Mesendoderm (in vitro differentiated cells): ENCODE results near the gene DMD.

Source experiments
- DNase-seq: peaks from one replicate; pipeline ENCODE4 v3.0.0; 2013
- H2AK5ac ChIP-seq: 2 replicates; pipeline ENCODE4 v1.6.1; 2013; ENCODE audit warnings: low read length, inconsistent platforms
- H2BK120ac ChIP-seq: 2 replicates; pipeline ENCODE4 v1.6.1; 2013; ENCODE audit warnings: low read depth, mild to moderate bottlenecking, low read length, moderate library complexity, mixed read lengths
- H2BK15ac ChIP-seq: replicated peaks from 2 replicates; pipeline ENCODE4 v1.6.1; 2013; ENCODE audit warnings: low read depth, mild to moderate bottlenecking, moderate library complexity
- H2BK5ac ChIP-seq: 2 replicates; pipeline ENCODE4 v1.6.1; 2013; ENCODE audit warnings: low read length, inconsistent platforms
- H3K18ac ChIP-seq: 2 replicates; pipeline ENCODE4 v1.6.1; 2013; ENCODE audit warnings: mild to moderate bottlenecking, low read length, mixed read lengths
- H3K23ac ChIP-seq: one replicate; pipeline ENCODE4 v1.6.1; 2013; ENCODE audit warnings: low read length
- H3K27ac ChIP-seq: 2 replicates; pipeline ENCODE4 v1.5.1; 2013; ENCODE audit warnings: low read depth, mild to moderate bottlenecking, inconsistent platforms, low read length, moderate library complexity
- H3K27me3 ChIP-seq: 2 replicates; pipeline ENCODE4 v1.6.1; 2013; ENCODE audit warnings: low read length, control low read depth, mild to moderate bottlenecking, inconsistent platforms; ENCODE audit not compliant: insufficient read depth, poor library complexity
- H3K36me3 ChIP-seq: 2 replicates; pipeline ENCODE4 v1.6.1; 2013; ENCODE audit warnings: low read length, inconsistent platforms; ENCODE audit not compliant: control insufficient read depth, insufficient read depth
- H3K4ac ChIP-seq: one replicate; pipeline ENCODE4 v1.6.1; 2013; ENCODE audit warnings: low read depth, mild to moderate bottlenecking, low read length, moderate library complexity
- H3K4me1 ChIP-seq: 2 replicates; pipeline ENCODE4 v1.6.1; 2013; ENCODE audit warnings: low read depth, low read length, inconsistent platforms; ENCODE audit not compliant: control insufficient read depth
- H3K4me2 ChIP-seq: 2 replicates; pipeline ENCODE4 v1.6.1; 2013; ENCODE audit warnings: low read length
- H3K4me3 ChIP-seq: 2 replicates; pipeline ENCODE4 v1.5.1; 2013; ENCODE audit warnings: mild to moderate bottlenecking, low read length
- H3K56ac ChIP-seq: one replicate; pipeline ENCODE4 v1.6.1; 2013; ENCODE audit warnings: low read length
- H3K79me1 ChIP-seq: 2 replicates; pipeline ENCODE4 v1.6.1; 2013; ENCODE audit warnings: low read length, inconsistent platforms
- H3K79me2 ChIP-seq: 2 replicates; pipeline ENCODE4 v1.6.1; 2013; ENCODE audit warnings: mild to moderate bottlenecking, low read length; ENCODE audit not compliant: control insufficient read depth, insufficient read depth
- H3K9ac ChIP-seq: 2 replicates; pipeline ENCODE4 v1.6.1; 2013; ENCODE audit warnings: low read length, inconsistent platforms
- H4K5ac ChIP-seq: one replicate; pipeline ENCODE4 v1.6.1; 2013; ENCODE audit warnings: low read length
- H4K8ac ChIP-seq: one replicate; pipeline ENCODE4 v1.6.1; 2013; ENCODE audit warnings: low read depth, mild to moderate bottlenecking, control low read depth, low read length, moderate library complexity
- WGBS: extraction: QIAGEN DNeasy Blood & Tissue Kit; methylation state at CpG from one replicate; pipeline ENCODE4 v1.1.7; 2013; ENCODE audit warnings: low lambda C conversion rate, missing lambda C conversion rate; ENCODE audit not compliant: insufficient coverage; ENCODE audit errors: extremely low coverage; 5-methylcytosine and 5-hydroxymethylcytosine counted together

DMD gene

DNA sequence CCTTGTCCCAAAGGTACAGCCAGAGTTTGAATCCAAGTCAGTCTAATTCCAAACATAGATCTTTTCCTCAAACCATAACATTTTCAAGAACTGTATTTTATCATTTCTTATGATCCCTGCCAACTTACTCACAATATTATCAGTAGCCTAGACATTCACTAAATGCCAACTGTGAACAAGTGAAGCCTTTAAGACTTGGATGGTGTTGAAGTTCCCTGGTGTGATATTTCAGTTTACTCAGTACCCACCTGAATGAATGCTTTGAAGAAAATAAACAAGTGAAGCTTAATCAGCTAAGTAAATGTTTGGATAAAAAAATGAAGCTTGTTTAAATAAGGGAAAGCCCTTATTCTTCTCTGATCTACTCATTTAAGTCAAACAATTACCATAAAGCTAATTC lies 1028.3 kb downstream of the DMD start:
- Histone ChIP-seq H3K4me2 (no peak overlapping the region), H3K9ac (no peak overlapping the region), H3K79me1 (no peaks in the 10 kb centered on the region), H3K4me3 (no peak overlapping the region), H2BK5ac (no peak overlapping the region), H2AK5ac (no peak overlapping the region), H2BK120ac (no peak overlapping the region), H3K27ac (no peak overlapping the region), H3K4ac (no peak overlapping the region), H3K18ac (no peak overlapping the region), H3K27me3 (no peaks in the 10 kb centered on the region), H3K23ac (no peak overlapping the region), H3K79me2 (no peaks in the 10 kb centered on the region), H3K56ac (no peak overlapping the region), H3K36me3 (no peaks in the 10 kb centered on the region), H4K8ac (no peak overlapping the region), H3K4me1 (no peaks in the 10 kb centered on the region), H2BK15ac (no peak overlapping the region), H4K5ac (no peak overlapping the region)
- no peak for DNase-seq

DNA sequence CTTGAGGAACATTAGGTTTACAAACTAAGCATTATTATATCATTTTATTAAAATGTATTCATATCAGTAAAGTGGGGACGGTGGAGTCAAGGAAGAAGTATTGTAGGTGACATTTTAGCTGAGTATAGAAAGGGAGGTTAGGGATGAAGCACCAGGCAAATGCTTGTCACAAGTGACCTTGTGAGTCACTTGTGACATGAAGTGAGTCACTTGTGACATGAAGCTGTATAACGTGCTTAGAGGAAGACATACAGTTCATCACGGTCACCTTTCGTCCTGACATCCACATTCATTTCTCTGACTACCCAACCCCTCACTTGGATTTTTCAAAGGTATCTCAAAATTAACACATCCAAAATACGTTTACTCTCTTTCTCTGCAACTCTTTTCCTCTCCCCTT lies 1034.8 kb downstream of the DMD start:
- H3K4me1 ChIP-seq = no peaks in the 10 kb centered on the region
- H3K56ac ChIP-seq = no peak overlapping the region
- H3K4ac ChIP-seq = no peak overlapping the region
- no peak overlapping the region for H2BK15ac ChIP-seq
- H2BK120ac ChIP-seq = no peak overlapping the region
- no peaks in the 10 kb centered on the region for H3K79me1 ChIP-seq
- H3K27ac ChIP-seq = no peak overlapping the region
- no peak overlapping the region for H3K23ac ChIP-seq
- 100% methylated on average over 1 of the region's 5 CpGs for WGBS
- H3K4me3 ChIP-seq = no peak overlapping the region
- H3K79me2 ChIP-seq = no peaks in the 10 kb centered on the region
- H2AK5ac ChIP-seq = no peak overlapping the region
- H2BK5ac ChIP-seq = no peak overlapping the region
- H3K9ac ChIP-seq = no peak overlapping the region
- H3K4me2 ChIP-seq = no peak overlapping the region
- no peaks in the 10 kb centered on the region for H3K36me3 ChIP-seq
- H4K5ac ChIP-seq = no peak overlapping the region
- H3K27me3 ChIP-seq = no peaks in the 10 kb centered on the region
- H3K18ac ChIP-seq = no peak overlapping the region
- no peak overlapping the region for H4K8ac ChIP-seq
- no peak for DNase-seq

DNA sequence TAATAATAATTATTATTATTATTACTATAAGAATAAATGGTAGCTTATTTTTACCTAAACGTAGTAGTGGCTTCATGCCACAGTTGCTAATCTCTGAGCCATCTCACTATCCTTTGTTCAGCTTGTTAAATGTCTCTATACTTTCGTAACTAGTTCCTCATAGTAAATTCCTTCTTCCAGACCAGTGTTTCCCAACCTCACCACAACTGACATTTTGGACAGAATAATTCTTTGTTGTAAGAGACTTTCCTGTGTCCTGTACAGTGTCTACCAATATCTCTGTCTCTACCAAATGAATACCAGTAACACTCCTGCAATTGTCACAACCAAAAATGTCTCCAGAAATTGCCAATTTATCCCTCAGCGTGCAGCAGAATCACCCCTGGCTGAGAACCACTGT lies 1040.9 kb downstream of the DMD start:
- no peaks in the 10 kb centered on the region for H3K79me1 ChIP-seq
- DNase-seq = no peak
- no peak overlapping the region for H4K5ac ChIP-seq
- no CpG with 5 or more reads among the region's 3 CpGs for WGBS
- no peak overlapping the region for H3K4me3 ChIP-seq
- no peak overlapping the region for H4K8ac ChIP-seq
- H3K36me3 ChIP-seq = no peaks in the 10 kb centered on the region
- no peak overlapping the region for H3K18ac ChIP-seq
- no peak overlapping the region for H3K56ac ChIP-seq
- no peak overlapping the region for H3K4me2 ChIP-seq
- H3K4me1 ChIP-seq = no peaks in the 10 kb centered on the region
- no peaks in the 10 kb centered on the region for H3K79me2 ChIP-seq
- H2BK15ac ChIP-seq = no peak overlapping the region
- no peaks in the 10 kb centered on the region for H3K27me3 ChIP-seq
- no peak overlapping the region for H3K23ac ChIP-seq
- no peak overlapping the region for H3K4ac ChIP-seq
- no peak overlapping the region for H2BK5ac ChIP-seq
- no peak overlapping the region for H3K9ac ChIP-seq
- H2AK5ac ChIP-seq = no peak overlapping the region
- H3K27ac ChIP-seq = no peak overlapping the region
- H2BK120ac ChIP-seq = no peak overlapping the region

DNA sequence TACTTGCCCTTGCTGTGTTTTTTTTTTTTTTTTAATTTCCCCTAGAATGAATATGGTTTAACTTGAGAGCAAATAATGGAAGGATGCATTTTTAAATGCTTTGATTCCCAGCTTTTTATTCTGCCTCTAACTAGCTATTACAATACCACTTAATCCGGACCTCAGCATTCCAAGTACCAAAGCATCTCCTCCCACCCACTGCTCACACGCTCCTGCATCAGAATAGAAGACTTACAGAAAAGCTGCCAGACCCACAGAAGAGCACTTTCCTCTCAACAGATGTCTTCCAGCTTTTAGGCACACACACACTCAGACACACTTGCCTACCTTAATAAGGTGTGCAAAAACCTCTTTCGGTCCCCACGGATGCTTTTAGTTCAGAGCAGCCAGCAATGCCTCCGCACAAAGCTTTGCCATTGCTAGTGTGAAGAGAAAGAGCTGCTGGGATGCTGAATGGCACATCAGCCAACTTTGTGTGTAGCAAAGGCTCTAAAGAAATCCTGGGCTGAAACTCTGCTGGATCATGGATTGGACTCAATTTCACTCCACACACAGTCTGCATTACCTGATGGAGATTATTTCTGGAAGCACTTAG lies 1056.2 kb downstream of the DMD start:
- H3K27me3 ChIP-seq = no peaks in the 10 kb centered on the region
- no peaks in the 10 kb centered on the region for H3K36me3 ChIP-seq
- H3K4me1 ChIP-seq = no peaks in the 10 kb centered on the region
- H3K9ac ChIP-seq = no peak overlapping the region
- no peak overlapping the region for H2BK15ac ChIP-seq
- no peaks in the 10 kb centered on the region for H3K79me2 ChIP-seq
- no peak overlapping the region for H3K4ac ChIP-seq
- H2AK5ac ChIP-seq = no peak overlapping the region
- no peak overlapping the region for H3K18ac ChIP-seq
- H3K56ac ChIP-seq = no peak overlapping the region
- H3K4me3 ChIP-seq = no peak overlapping the region
- no peak overlapping the region for H3K23ac ChIP-seq
- no peak overlapping the region for H3K4me2 ChIP-seq
- no peak for DNase-seq
- no peak overlapping the region for H4K5ac ChIP-seq
- no peak overlapping the region for H4K8ac ChIP-seq
- WGBS = no CpG with 5 or more reads among the region's 5 CpGs
- H2BK5ac ChIP-seq = no peak overlapping the region
- H2BK120ac ChIP-seq = no peak overlapping the region
- H3K27ac ChIP-seq = no peak overlapping the region
- no peaks in the 10 kb centered on the region for H3K79me1 ChIP-seq

DNA sequence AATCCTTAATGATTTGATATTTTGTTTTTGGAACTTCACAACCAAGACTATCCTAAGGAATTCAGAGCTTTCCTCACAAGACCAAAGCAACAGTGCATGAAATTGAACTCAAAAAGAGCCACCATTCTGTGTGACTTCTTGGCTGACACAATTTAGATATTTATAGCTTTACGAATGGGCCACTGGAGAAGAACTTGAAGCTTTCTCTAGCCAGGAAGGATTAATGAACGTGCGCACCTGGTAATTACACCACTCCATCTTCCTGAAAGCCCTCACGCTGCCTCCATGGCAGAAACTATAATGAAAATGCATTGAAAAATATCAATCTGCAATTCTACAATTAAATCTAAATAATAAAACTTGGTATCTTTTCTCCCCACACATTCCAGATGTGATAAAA lies 1057.8 kb downstream of the DMD start:
- Histone ChIP-seq H3K56ac (no peak overlapping the region), H3K4me3 (no peak overlapping the region), H3K79me2 (no peaks in the 10 kb centered on the region), H3K9ac (no peak overlapping the region), H3K4ac (no peak overlapping the region), H2BK15ac (no peak overlapping the region), H2BK120ac (no peak overlapping the region), H3K18ac (no peak overlapping the region), H3K4me2 (no peak overlapping the region), H3K4me1 (no peaks in the 10 kb centered on the region), H3K79me1 (no peaks in the 10 kb centered on the region), H3K27ac (no peak overlapping the region), H4K5ac (no peak overlapping the region), H4K8ac (no peak overlapping the region), H2BK5ac (no peak overlapping the region), H3K23ac (no peak overlapping the region), H2AK5ac (no peak overlapping the region), H3K27me3 (no peaks in the 10 kb centered on the region), H3K36me3 (no peaks in the 10 kb centered on the region)
- DNase-seq = no peak
- WGBS = no CpG with 5 or more reads among the region's 4 CpGs

DNA sequence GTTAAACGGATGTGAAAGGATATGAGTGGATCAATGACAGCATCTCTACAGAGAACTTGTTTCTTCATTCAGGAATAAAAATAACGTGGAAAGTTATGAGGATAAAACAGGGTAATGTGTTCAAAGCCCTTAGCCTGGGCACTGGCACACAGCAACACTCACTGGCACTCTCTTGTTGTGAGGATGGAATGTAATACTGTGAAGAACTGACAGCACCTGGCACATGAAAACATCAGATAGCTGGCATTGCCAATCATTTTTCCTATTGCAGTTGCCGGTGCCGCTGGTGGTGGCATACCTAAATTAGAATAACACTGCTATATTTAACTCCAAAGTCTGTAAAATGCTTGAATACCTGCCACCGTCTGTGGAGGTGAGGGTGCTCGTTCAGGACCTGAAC lies 1061.2 kb downstream of the DMD start:
- H2BK120ac ChIP-seq = no peak overlapping the region
- no peak overlapping the region for H3K4me2 ChIP-seq
- no peaks in the 10 kb centered on the region for H3K79me1 ChIP-seq
- no peaks in the 10 kb centered on the region for H3K36me3 ChIP-seq
- H3K4me1 ChIP-seq = no peaks in the 10 kb centered on the region
- no peak overlapping the region for H4K8ac ChIP-seq
- H3K27ac ChIP-seq = no peak overlapping the region
- H4K5ac ChIP-seq = no peak overlapping the region
- DNase-seq = no peak
- H2AK5ac ChIP-seq = no peak overlapping the region
- H2BK15ac ChIP-seq = no peak overlapping the region
- no peaks in the 10 kb centered on the region for H3K79me2 ChIP-seq
- H3K56ac ChIP-seq = no peak overlapping the region
- H2BK5ac ChIP-seq = no peak overlapping the region
- no peak overlapping the region for H3K18ac ChIP-seq
- no CpG with 5 or more reads among the region's 6 CpGs for WGBS
- no peak overlapping the region for H3K23ac ChIP-seq
- H3K4ac ChIP-seq = no peak overlapping the region
- H3K9ac ChIP-seq = no peak overlapping the region
- no peaks in the 10 kb centered on the region for H3K27me3 ChIP-seq
- no peak overlapping the region for H3K4me3 ChIP-seq
